OCI-LY7 (cell line): ENCODE data around the gene MAP3K7. TPM values are rescaled to one million over a fixed set of nuclear protein-coding genes. Genes with fewer than 3 reads are reported as not detected.
A peak's percentile ranks its signal among the peaks of the same experiment; 100 is the strongest.

ENCODE experiments used
- BruUV-seq: library from RNA; stranded (reverse); fragments of 400-500 nt; replicated peaks from 2 replicates; lab custom pipeline; 2021; lab: Mats Ljungman, UMichigan
- CTCF ChIA-PET: fragments of 300-600 bp; sonication (Branson Sonifier 250); formaldehyde crosslinking; loops from one replicate; lab custom pipeline; 2022; ENCODE audit warnings: antibody characterized with exemption; ENCODE audit not compliant: unreplicated experiment; lab: Charles Lee
- POLR2A ChIA-PET: fragments of 300-600 bp; sonication (Branson Sonifier 250); formaldehyde crosslinking; loops from one replicate; lab custom pipeline; 2022; ENCODE audit warnings: antibody characterized with exemption; lab: Charles Lee
- DNase-seq: peaks from one replicate; pipeline ENCODE4 v3.0.0-alpha.2; 2015; ENCODE audit warnings: low spot score
- H2AFZ ChIP-seq: fragments of 200-600 bp; sonication (generic), shearing (Covaris generic); 2 replicates; pipeline ENCODE4 v1.6.1; 2014; ENCODE audit warnings: mild to moderate bottlenecking, antibody characterized with exemption, low read length, moderate library complexity
- H3K27ac ChIP-seq: fragments of 200-600 bp; sonication (generic); 2 replicates; pipeline ENCODE4 v1.5.1; 2014; ENCODE audit warnings: mixed run types, low read depth, mild to moderate bottlenecking, moderate library complexity, low read length, inconsistent platforms; ENCODE audit not compliant: poor library complexity, severe bottlenecking
- H3K36me3 ChIP-seq: fragments of 200-600 bp; sonication (generic); 2 replicates; pipeline ENCODE4 v1.6.1; 2014; ENCODE audit warnings: mild to moderate bottlenecking, antibody characterized with exemption, low read length, moderate library complexity, mixed read lengths; ENCODE audit not compliant: insufficient read depth
- H3K4me1 ChIP-seq: fragments of 200-600 bp; sonication (generic); 2 replicates; pipeline ENCODE4 v1.5.1; 2014; ENCODE audit warnings: mild to moderate bottlenecking, low read length; ENCODE audit not compliant: insufficient read depth, poor library complexity, severe bottlenecking
- H3K4me2 ChIP-seq: fragments of 200-600 bp; sonication (generic); 2 replicates; pipeline ENCODE4 v1.6.1; 2014; ENCODE audit warnings: mild to moderate bottlenecking, low read length
- H3K4me3 ChIP-seq: fragments of 200-600 bp; sonication (generic); 2 replicates; pipeline ENCODE4 v1.5.1; 2014; ENCODE audit warnings: mild to moderate bottlenecking, low read depth, low read length; ENCODE audit not compliant: poor library complexity, severe bottlenecking
- H3K79me2 ChIP-seq: fragments of 200-600 bp; sonication (generic); 2 replicates; pipeline ENCODE4 v1.6.1; 2016; ENCODE audit warnings: low read depth, mild to moderate bottlenecking, low read length, moderate library complexity, mixed read lengths; ENCODE audit not compliant: insufficient read depth
- H3K9me2 ChIP-seq: fragments of 200-600 bp; sonication (generic); 2 replicates; pipeline ENCODE4 v1.6.1; 2016; ENCODE audit warnings: mild to moderate bottlenecking, low read length, mixed read lengths; ENCODE audit not compliant: insufficient read depth
- H3K9me3 ChIP-seq: fragments of 200-600 bp; sonication (generic); 2 replicates; pipeline ENCODE4 v1.6.1; 2014; ENCODE audit warnings: mild to moderate bottlenecking, mixed run types, low read length, mixed read lengths
- H4K20me1 ChIP-seq: fragments of 200-600 bp; sonication (generic); 2 replicates; pipeline ENCODE4 v1.6.1; 2014; ENCODE audit warnings: mild to moderate bottlenecking, antibody characterized with exemption, low read length, moderate library complexity, mixed read lengths; ENCODE audit not compliant: insufficient read depth
- CTCF ChIP-seq: fragments of 200-600 bp; sonication (generic); conservative IDR thresholded peaks from 2 replicates; pipeline ENCODE4 v1.5.1; 2014; ENCODE audit warnings: mild to moderate bottlenecking, antibody characterized with exemption, low read length, moderate library complexity, mixed read lengths
- EZH2phosphoT487 ChIP-seq: fragments of 200-600 bp; sonication (generic); IDR thresholded peaks from 2 replicates; pipeline ENCODE4 v1.6.1; 2018; ENCODE audit warnings: low read depth, borderline replicate concordance, mild to moderate bottlenecking, mixed run types, antibody characterized with exemption, low read length, moderate library complexity, mixed read lengths
- intact Hi-C: fragments of 100-400 bp; cut with micrococcal nuclease; formaldehyde crosslinking; loops from one replicate; pipeline ENCODE4 v1.10.0; 2022; ENCODE audit not compliant: unreplicated experiment
- total RNA-seq, 2 experiments: library from RNA; depleted of rRNA in 1 of 2; stranded (reverse); fragments of >200 nt in 1 of 2; shearing (Covaris generic) in 1 of 2; gene quantifications; 2 replicates each; pipeline ENCODE4 v1.2.3, GENCODE V29; 2014 to 2022

Gene MAP3K7
- total RNA-seq, 2 experiments from 2014 or later = 29.5 to 45.7 TPM

DNA sequence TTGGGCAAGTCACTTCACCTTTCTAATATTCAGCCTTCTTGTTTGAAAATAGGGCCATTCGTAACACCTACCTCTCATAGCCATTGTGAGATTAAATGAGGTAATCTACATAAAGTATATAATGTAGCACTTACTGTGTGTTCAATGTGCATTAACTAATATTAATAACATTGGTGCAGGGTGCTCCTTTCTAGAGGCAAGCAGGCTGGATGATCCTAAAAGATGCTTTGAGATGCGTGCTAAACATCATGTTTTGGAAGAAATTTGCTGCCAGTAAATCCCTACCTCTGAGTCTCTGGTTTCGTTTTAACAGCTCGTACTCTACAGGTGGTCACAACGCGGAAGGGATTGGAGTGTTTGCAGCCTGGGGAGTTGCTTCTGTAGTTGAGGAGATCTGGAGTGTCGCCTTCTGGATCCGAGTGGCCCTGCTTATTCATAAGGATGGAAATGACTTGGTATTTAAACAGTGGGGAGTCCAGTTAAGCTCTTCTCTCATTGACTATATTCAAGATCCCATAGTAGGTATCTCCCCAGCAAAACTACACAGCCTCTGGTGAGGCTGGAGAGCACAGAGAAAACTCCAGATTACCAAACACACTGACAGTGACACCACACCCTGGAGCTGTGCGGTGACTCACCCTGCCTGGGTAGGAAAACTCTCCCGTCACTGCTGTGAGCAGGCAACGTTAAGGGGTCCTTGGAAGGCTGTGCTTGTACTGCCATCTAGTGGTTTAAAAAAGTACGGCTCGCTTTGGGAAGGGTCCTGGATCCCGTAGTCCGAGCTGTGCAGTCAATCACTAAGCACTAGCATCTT lies 107.9 kb downstream of the MAP3K7 start:
- H3K4me3 ChIP-seq = no peak overlapping the region
- TF ChIP-seq CTCF (peak; percentile 95), EZH2phosphoT487 (no peak)
- H4K20me1 ChIP-seq = no peaks in the 10 kb centered on the region
- no peak overlapping the region for H3K27ac ChIP-seq
- H3K4me2 ChIP-seq = peak overlapping the region; percentile 42
- ChIA-PET POLR2A (interaction anchor here (0.6 to 1.6 kb wide), 5 partner anchors 11 to 539 kb away, joined by 3 to 4 read pairs (median 3); no protein-coding TSS in a partner anchor), CTCF (interaction anchor here (0.6 to 2.0 kb wide), 6 partner anchors 9 to 543 kb away, joined by 3 to 11 read pairs (median 4); no protein-coding TSS in a partner anchor)
- peak overlapping the region; percentile 62; the same call in 1 of the 2 replicates for H2AFZ ChIP-seq
- no peaks in the 10 kb centered on the region for H3K36me3 ChIP-seq
- H3K9me3 ChIP-seq = no peaks in the 10 kb centered on the region
- intact Hi-C loops = loop anchor here (1.0 to 10.0 kb wide), 8 partner anchors 86 to 1047 kb away; partner anchors contain the start of gene ANKRD6
- H3K79me2 ChIP-seq = no peaks in the 10 kb centered on the region
- BruUV-seq = no TSS peak
- DNase-seq = peak; percentile 86
- H3K9me2 ChIP-seq = no peaks in the 10 kb centered on the region
- H3K4me1 ChIP-seq = peaks cover 26% of the 10 kb centered on the region

- Histone ChIP-seq H3K36me3 (no peaks in the 10 kb centered on the region), H2AFZ (peak overlapping the region; percentile 62; the same call in 1 of the 2 replicates), H3K9me3 (no peaks in the 10 kb centered on the region), H3K27ac (no peak overlapping the region), H3K4me1 (peaks cover 33% of the 10 kb centered on the region), H3K9me2 (no peaks in the 10 kb centered on the region), H3K4me2 (peak overlapping the region; percentile 42), H3K79me2 (no peaks in the 10 kb centered on the region), H4K20me1 (no peaks in the 10 kb centered on the region), H3K4me3 (no peak overlapping the region)
- no TSS peak for BruUV-seq
- peak; percentile 24 for DNase-seq
- ChIA-PET CTCF (interaction anchor here (0.7 to 2.0 kb wide), 2 partner anchors 190 to 538 kb away, joined by 4 to 11 read pairs; no protein-coding TSS in a partner anchor), POLR2A (interaction anchor here (0.9 to 1.6 kb wide), 2 partner anchors 84 to 190 kb away, joined by 3 read pairs; no protein-coding TSS in a partner anchor)
- intact Hi-C loops = loop anchor here (2.0 to 10.0 kb wide), 6 partner anchors 85 to 1046 kb away; partner anchors contain the start of gene ANKRD6
- TF ChIP-seq EZH2phosphoT487 (no peak), CTCF (peak; percentile 31; the same call in 1 of the 2 replicates)
These were observed 108.6 kb downstream of the MAP3K7 start for GRCh38 chr6:90478278-90478677.
